GM19351 (cell line): ENCODE measurements around the gene GBP2.

ENCODE experiments used
- ATAC-seq: cut with Tn5 transposase; IDR thresholded peaks from one replicate; pipeline ENCODE4 v1.9.1; 2021; ENCODE audit warnings: mild to moderate bottlenecking, moderate library complexity; ENCODE audit not compliant: unreplicated experiment

Gene GBP2, protein sequence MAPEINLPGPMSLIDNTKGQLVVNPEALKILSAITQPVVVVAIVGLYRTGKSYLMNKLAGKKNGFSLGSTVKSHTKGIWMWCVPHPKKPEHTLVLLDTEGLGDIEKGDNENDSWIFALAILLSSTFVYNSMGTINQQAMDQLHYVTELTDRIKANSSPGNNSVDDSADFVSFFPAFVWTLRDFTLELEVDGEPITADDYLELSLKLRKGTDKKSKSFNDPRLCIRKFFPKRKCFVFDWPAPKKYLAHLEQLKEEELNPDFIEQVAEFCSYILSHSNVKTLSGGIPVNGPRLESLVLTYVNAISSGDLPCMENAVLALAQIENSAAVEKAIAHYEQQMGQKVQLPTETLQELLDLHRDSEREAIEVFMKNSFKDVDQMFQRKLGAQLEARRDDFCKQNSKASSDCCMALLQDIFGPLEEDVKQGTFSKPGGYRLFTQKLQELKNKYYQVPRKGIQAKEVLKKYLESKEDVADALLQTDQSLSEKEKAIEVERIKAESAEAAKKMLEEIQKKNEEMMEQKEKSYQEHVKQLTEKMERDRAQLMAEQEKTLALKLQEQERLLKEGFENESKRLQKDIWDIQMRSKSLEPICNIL

DNA sequence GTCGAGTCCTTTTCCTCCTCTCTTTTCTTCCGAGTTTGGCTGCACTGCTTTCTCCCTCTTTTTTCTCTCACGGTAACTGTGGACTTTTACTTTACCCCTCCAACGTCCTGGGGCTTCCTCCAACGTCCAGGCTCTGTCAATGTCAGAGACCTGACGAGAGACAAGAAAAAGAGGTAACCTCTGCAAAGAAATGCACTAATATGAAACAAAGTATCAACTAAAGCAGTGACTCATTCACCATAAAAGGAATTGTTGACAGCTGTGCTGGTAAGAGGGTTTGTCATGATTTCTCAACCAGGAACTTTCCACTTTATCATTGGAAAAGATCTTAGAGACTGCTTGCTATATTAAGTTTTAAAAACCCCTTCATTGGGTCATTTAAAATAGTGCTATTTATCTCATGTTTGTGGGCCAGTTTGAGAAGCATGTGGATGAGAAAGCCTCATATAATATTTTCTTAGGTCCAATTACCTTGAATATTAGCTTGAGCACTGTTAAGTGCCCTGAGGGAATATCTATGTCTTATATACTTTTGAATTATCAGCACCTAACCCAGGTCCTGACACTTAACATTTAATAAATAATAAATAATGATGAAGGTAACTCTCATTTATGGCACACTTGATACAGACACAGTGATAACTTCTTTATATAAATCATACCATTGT is at the start of gene GBP2:
Gene GBP2 (minus strand): TSS at position 202 of the 668 bp plus-strand sequence. CDS start 4,148 bp downstream, outside the sequence.
- ATAC-seq: peak; percentile 80

DNA sequence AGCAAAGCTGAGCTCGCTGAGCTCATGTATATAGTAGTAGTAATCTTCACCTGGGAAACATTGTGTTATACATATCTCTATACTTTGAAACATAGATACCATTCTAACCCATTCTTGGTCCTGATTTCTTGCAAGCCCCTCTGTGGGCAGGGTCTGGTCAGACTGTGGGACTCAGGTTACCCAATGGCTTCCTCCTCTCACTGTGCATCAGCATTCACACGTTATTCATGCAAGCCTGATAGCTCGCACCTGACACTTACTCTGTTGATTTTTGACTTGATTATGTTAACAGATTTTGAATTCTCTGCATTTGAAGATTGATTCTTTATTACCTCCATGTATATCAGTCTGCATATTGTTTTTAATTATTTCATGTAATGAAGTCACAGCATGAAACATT is 48.6 kb upstream of the GBP2 start:
- ATAC-seq: no peak

DNA sequence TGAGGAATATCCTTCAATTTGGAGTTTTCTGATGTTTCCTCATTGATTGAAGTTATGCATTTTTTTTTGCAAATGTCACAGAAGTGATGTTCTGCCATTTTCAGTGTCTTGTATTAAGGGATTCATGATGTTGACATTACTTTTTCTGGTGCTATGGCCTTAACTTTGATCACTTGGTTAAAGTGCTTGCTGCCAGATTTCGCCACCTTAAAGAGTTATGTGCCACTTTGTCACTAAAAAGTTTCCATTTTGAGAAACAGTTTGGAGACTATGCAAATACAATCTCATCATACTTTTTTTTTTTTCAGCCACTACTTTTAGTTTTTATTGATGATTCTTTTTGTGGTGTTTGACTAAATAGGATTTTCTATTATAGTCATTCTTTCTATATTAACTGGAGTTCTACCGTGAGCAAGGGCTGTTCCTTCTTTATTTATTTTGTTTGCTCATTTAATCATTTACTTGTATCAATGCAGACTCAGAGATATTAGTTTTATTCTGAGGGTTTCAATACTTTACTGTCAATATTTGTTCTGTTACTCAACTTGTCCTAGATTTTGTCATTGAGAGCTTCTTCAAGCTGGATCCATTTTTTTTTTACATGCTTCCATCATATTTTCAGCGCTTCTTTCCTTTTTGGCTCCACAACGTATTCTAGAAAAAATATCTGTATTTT is 46.7 kb upstream of the GBP2 start:
- no peak for ATAC-seq

DNA sequence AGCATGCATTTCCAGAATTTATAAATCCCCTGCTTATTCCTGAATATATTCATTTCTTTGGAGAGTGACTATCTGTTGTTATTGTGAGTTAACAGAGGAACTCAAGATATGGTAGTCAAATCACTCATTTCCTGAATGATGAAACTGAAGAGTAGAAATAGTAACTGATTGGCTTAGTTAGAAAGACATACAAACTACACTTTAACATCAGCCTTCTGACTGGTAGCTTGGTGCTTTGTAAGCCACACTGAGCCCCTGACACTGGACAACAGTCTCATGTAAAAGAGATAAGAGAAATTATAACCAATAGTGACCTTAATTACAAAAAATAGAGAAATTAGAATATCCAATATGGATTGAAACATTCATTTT is 45.1 kb upstream of the GBP2 start:
- ATAC-seq: peak; percentile 73

DNA sequence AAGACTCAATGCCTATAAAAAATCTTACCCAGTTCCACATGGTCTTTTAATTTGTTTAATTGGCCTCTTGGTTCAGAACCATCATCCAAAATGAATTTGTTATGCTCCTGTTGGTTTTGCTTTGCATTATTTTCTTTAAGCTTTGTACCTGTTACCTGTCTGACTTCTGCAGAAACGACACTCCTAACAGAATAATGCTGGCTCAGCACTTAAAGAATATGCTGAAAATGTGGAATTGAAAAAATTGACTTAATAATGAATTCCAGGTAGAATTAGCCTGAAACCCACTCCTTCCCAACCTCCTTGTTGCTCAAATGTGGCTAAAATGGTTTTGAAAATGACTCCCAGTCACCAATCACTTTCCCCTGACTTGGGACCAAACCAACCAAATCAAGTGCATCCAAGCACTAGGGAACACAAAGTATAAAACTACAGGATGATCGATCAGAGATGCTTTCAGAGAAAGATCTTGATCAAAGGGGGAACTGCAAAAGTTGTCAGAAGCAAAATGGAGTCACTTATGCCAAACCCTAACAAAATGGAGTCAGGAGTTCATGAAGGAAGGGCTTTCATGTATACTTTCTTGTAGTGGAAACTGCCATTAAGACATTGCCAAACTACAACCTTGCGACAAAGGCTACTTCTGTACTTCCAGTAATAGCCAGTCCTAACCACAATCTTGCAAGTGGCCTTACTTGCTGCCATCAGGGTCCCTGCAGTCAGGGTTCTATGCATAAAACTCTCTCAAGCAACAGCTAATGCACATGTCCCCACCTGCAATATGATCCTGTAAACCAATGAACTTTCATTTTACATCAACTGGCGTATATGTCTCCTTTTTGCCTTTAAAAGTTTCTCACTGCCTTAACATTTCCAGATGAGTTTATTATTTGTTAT is 44.5 kb upstream of the GBP2 start:
- peak; percentile 60 for ATAC-seq

DNA sequence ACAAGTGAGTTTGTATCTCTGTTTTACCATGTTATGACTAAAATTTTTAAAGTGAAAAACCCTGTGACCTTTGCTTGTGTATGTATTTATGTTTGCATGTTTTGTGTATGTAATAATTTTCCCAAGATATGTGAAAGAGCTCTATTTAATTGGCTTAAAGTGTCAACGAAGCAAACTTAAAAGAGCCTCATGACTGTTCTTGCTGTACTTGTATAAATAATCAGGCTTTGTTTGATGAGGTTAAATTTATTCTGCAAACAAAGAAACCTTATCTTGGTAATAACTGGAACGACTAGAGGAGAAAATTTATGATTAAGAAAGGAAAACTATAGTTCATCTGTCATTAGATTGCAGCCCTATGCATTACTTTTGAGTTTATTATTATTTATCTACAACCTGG is 43.3 kb upstream of the GBP2 start:
- ATAC-seq: no peak

DNA sequence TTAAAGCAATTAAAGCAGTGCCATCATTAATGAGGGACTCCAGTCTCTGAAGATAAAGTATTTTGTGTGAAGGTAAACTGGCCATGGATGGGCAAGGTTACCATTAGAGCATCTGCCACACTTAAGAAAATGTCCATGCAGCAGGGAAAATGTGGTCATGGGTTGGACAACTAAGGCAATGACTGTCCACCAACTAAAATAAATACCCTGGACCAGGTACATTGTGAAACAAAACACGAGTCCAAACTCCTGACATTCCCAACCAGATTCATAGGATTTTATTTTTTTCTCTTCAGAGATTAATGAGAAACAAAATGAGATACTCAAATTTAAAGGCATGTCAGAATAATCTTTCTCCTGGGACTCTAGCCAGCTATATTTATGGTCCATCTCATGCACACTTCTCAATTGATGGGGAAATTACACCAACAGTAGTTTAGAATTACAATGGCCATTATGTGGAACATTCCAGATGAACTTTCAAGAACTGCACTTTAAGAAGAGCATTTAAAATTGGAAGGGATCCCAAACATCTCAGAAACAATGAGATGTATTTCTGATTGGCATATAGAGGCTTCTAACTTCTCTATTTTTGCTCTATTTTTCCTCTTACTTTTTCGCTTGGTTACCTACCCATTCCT is 41.8 kb upstream of the GBP2 start:
- no peak for ATAC-seq

DNA sequence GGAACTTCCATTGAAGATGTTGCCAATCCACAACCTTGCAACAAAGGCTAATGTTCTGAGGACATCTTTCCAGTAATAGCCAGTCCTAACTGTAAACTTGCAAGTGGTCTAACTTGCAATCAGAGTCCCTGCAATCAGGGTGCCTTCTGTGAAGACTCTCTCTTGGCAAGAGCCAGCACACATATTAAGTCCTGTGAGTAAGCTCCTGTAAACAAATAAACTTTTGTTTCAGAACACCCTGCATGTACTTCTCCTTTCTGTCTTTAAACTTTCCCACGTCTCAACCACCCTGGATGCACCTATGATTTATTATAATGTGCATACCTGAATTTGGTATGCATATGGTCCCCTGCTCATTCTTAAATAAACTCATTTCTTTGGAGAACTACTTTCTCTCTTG is 40.8 kb upstream of the GBP2 start:
- no peak for ATAC-seq

DNA sequence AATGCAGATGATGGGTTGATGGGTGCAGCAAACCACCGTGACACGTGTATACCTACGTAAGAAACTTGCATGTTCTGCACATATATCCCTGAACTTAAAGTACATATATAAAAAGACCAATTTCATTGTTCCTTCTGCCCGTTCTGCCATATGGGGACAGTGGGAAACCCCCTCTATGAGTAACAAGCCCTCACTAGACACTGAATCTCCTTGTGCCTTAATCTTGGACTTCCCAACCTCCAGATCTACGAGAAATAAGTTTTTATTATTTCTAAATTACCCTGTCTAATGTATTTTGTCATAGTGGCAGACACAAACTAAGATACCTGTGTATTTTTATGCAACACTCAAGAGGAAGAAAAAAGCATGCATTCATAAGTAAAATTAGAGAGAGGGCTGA is 39.9 kb upstream of the GBP2 start:
- ATAC-seq: no peak

DNA sequence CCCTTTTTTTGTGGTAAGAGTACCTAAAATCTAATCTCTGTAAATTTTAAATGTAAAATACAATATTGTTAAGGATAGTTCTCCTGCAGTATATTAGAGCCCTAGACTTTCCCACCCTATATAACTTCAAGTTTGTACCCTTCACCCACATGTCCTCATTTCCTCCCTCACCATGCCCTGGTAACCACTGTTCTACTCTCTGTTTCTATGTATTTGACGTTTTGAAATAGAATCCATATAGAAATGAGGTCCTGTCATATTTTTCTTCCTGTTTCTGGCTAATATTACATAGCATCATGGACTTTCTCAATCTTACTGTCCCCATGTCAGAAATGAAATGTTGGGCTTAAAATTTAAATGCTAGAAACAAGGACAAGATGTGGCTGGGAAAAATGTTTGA is 25.1 kb upstream of the GBP2 start:
- no peak for ATAC-seq

DNA sequence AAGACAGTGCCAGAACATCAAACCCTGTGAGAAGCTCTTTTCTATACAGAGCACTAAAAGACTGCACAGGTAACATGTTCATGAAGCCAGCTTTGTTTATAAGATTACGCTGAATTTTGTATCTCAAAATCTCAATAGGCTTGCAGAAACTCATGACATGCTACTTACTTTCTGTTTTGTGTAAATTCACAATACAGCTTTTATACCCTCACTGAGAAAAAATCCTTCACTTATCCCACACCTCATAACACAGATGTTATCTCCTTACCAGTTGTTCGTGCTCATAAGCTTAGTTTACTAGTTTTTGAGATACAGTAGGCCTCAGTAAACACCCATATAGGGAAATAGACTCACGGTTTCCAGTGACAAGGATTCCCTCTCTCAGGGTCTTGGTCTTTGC is 24.1 kb upstream of the GBP2 start:
- ATAC-seq: no peak

DNA sequence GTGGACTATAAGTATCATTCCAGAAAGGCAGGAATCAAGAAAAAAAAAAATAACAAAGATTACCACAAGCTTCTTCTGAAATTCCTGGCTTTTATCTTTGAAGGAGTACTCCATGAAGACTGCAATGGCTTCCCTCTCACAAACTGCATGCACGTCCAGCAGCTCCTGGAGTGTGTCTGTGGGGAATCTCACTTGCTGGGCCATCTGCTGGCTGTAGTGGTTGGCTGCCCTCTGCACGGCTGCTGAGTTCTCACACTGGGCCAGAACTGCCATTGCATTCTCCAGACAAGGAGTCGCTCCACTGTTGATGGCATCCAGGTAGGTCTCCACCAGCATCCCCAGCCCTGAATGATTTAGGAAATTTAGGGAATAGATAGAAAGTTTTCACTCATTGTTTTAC is 23.3 kb upstream of the GBP2 start:
- no peak for ATAC-seq

DNA sequence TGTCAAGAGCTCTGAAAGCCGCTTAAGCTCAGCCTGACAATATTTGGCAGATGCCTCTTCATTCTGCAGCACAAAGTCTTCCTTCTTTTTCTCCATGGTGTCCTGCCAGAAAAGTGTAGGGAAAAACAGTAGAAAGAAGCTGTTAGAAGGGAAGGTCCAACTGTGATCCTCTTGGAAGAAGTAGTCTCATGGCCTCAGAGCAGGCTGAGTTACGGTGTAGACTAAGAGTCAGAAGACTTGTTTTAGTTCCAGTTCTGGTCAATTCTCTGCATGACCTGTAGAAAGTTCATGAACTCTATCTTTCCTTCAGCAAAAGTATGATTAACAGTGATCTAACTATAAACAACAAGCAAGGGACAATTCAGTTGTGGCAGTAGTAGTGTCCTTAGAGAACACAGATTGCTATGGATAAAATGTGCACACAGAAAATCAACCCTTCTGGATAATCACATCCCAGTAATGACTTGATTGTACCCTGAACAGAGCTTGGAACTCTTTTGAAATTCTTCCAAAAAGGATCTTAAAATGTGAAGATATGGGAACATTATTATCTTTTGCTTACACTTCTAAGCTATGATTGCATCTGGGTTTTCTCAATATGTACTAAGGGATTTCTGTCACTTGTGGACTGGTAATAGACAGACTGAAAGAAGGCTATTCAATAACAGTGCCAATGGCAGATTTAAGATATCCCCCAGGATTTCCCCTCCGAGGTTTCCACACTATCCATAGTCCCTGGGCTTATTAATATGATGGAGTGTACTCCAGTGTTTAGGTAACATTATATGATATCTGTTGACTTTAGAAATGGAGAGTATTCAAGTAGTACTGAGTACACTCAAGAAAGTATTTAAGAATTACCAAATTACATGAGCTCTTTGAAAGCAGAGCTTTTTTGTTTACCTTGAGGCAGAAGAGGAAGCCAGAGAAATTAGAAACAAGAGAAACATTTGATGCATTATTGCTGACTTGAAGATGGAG is 22.1 kb upstream of the GBP2 start:
- no peak for ATAC-seq

DNA sequence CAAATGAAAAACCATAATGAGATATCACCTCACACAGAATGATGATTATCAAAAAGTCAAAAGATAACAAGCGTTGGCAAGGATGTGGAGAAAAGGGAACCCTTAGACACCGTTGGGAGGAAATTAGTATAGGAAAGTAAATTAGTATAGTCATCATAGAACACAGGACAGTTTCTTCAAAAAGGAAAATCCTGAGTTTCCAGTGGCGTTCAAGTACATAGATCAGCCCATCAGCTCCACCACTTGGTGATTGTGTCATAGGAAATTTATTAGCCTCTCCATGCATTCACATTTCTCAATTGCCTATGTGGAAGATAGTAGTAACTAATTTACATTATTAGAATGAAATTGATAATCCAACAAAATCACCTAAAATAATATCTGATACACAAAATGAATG is 20.8 kb upstream of the GBP2 start:
- no peak for ATAC-seq

DNA sequence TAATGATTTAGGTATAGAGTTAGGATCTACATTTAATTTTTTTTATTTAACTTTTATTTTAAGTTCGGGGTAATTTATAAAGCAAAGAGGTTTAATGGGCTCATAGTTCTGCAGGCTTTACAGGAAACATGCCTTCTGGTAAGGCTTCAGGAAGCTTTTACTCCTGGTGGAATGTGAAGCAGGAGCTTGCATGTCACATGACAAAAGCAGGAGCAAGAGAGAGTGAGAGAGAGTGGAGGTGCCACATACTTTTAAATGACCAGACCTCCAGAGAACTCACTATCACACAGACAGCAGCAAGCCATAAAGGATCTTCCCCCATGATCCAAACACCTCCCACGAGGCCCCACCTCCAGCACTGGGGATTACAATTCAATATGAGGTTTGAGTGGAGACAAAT is 17.6 kb upstream of the GBP2 start:
- ATAC-seq: no peak

DNA sequence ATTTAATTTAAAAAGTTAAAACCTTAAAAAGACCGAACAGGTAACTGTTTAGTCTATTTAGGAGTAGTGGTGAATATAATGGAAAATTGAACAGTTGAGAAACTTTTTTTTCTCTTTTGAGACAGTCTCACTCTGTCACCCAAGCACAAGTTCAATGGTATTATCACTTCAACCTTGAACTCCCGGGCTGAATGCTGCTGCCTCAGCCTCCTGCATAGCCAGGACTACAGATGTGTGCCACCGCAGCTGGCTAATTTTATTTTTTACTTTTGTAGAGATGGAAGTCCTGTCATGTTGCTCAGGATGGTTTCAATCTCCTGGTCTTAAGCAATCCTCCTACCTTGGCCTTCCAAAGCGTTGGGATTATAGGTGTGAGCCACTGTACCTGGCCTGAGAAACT is 16.2 kb upstream of the GBP2 start:
- no peak for ATAC-seq

DNA sequence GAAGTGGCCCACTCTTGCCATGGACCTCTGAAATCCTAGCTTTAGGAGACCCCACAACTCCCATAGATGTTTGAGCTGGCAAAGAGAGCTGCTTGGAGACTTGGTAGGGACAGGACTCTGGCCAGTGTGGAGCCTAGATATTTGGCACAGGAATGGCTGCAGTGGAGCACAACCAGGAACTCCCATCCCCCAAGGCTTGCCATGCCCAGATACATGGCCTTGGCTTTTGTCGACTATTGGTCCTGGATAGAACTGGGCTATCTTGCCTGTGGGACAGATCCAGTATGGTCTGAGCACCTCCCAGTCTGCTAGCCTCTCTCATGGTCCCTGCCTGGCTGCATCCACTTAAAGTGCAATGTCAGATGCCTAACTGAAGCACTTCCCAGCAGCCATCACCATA is 7.8 kb upstream of the GBP2 start:
- ATAC-seq: no peak

DNA sequence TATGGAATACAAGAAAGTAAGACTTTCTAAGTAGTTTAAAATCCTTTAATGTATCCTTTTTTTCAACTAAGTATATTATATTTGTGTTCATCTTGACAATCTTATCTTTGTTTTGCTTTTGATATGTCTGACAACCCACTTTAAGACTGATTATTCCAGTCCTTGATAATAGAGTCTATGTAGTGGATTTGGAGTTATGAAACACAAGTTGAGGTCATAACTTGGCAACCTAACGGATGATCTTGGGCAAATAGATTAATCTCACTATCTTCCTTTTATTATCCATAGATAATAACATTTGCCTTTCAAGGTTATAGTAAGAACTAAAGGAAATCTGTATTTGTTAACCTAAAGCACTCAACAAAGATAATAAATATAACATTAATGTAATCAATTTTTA is 4.8 kb upstream of the GBP2 start:
- no peak for ATAC-seq

DNA sequence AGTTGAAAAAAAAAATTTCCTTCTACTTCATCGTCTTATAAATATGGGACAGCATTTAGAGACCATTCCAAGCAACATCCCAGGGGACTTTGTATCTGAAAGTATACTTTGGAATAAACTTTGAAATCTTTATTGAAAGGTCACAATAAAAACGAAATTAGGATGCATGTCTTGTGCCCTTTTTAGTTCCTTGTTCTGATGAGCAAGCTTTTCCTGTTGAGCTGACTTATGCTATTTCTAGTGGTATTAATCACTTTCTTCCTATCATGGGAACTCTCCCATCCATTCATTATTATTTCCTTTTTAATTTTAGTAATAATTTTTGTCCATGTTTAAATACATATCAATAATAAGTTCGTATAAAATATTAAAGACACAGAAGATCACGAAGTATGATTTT is 4.0 kb upstream of the GBP2 start:
- ATAC-seq: no peak
